NCI-H524 (cell line): Measurements from ENCODE around the gene NHS.

Experiments
- DNase-seq, 2 experiments: peaks; one replicate each; lab custom pipeline; 2025; lab: John Stamatoyannopoulos, UW

The NHS gene

DNA sequence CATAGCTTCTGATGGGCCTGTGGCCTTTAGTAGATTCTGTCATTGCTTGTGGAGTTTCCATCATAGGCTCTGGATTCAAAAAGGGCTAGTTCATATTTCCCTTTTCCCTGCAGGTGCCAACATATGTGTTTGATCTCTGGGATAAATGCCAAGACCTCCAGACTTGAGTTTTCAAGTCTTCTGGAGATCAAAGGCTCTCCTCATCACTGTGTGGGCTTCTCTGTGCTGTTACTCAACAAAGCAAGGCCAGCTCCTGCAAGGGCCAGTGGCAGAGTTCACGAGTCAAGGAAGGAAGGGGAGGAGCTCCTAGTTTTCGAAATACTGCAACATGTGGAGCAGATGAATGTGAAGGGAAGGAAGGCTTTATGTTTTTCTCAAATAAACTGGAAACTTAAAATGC, 299.6 kb downstream of the NHS start:
- DNase-seq = no peak

DNA sequence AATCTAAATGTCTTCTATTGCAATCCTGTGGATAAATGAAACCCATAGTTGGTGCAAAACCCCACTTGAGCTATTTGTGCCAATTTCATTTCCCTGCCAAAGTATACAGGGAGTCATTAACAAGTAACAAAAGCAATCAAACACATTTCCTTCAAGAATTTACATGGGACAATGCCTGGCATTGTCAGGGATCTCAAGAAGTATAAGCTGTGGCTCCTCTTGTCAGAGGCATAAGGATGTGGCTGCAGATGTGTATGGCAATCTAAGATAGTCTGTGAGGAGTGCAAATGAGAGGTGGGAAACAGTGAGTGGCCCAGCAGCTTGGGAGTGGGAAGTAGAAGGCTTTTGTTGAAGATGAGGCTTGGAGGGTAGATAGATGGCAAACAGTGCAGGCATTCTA, 304.3 kb downstream of the NHS start:
- DNase-seq = no peak

DNA sequence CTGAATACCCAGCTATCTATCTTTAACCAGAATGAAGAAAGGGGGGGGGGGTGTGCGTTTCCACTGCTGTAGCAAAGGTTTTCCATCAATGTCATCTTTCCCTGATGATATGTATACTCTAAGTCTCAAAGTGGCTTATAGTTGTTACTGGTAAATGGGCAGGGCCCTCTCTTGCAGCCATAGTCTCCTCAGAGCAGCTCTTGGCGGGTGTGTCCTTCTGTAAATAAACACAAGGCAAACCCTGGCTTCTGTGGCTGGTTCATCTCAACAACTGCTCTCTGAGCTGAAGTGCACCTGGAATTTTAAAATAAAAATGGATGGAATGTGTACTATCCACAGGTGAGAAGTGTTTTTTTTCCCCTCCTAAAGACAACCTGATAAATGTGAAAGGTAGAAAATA, 304.8 kb downstream of the NHS start:
- DNase-seq = no peak

DNA sequence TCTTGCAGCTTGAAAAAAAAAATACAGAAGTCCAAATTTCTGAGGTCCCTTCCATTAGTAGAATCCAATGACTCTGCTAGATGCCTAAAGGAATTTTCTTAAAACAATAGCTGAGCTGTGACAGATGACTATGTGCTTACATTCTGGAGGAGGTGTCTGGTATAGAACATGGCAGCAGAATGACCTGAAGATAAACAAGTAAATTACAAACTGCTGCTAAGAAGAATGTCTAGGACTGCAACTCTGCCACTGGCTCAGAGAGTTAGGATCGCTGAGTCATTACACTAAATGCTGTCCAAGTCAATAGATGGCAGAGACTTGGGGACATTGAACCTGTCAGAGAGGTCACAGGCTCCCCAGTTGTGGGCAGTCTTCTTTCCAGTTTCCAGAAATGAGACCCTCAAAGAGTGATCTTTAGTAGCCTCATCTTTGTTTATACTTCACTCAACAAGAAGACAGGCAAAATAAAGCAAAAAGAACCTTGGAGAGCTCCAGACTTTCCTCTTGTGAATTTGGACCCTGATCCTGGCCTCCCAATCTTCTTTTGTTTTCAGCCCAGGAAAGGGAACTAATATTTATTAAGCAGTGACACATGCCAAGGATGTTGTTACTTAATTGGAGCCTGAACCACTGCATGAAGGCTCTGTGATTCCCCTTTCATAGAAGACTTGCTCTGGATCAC, 305.9 kb downstream of the NHS start:
- DNase-seq = no peak

DNA sequence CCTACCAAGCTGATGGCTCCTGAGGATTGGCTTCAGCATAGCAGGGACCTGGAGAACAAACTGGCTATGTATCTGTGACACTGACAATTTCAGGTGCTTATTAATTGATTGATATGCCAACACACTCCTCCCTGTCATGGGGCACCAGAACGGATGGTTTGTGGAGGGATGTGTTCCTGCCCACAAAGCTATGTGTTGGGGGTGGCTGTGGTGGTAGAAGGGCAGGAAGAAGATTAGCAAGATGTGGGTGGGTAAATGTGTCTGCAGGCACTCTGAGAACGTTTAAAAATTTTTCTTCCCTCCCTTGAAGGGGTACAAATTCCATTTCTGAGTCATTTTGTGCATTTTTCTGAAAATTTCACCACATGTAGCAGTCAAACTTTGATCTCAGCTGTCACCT, 307.3 kb downstream of the NHS start:
- no peak for DNase-seq

DNA sequence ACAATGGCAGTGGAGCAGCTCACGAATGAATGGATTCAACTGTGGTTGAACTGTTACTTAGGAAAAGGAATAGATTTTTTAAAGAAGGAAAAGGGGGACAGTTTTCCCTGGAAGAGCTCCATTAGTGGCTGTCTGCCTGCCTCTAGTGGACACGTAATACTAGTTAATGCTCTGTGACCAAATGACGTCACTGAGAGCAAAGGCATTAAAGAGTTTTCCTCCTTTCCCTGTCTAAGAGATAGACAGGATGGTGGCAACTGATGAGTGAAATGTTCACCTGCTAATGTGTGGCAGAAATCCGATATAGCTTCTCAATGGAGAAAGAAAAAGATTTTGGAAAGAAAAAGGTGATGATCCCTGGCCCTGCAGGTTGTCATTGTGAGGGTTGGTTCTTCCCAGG, 310.0 kb downstream of the NHS start:
- DNase-seq = no peak

DNA sequence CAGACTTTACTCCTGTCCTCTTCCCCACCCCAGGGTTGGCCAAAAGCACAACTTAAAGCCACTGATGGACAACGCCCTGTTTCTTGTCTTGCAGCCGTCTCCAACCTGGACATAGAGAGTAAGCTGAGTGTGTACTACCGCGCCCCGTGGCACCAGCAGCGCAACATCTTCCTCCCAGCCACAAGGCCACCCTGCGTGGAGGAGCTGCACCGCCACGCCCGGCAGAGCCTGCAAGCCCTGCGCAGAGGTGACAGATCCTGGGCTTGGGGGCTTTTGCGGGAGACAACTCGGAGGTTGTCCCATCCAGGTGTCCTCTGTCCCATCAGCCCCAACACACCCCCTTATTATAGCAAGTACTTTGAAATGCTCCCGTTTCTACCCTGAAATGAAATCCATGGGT, 312.6 kb downstream of the NHS start:
- DNase-seq = no peak

DNA sequence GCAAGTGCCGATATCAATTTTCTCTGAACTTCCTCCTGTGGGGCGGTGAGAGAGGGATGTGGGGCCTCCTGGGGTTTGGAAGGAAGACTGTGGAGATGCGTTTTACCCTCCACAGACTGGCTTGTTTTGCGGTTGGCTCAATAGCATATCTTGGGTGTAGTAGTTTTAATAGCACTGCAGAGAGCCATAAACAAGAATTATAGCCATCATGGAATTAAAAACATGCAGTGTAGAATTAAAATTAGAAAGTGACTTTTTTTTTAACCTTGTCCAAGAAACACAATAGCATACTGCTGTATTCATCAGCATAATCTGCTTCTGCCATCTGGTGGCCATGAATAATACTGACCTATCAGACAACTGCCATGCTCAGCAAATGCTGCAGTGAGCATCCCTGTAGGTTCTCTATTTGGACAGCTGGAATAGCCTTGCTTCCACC, 315.0 kb downstream of the NHS start:
- DNase-seq = peak; percentile 31 to 81

DNA sequence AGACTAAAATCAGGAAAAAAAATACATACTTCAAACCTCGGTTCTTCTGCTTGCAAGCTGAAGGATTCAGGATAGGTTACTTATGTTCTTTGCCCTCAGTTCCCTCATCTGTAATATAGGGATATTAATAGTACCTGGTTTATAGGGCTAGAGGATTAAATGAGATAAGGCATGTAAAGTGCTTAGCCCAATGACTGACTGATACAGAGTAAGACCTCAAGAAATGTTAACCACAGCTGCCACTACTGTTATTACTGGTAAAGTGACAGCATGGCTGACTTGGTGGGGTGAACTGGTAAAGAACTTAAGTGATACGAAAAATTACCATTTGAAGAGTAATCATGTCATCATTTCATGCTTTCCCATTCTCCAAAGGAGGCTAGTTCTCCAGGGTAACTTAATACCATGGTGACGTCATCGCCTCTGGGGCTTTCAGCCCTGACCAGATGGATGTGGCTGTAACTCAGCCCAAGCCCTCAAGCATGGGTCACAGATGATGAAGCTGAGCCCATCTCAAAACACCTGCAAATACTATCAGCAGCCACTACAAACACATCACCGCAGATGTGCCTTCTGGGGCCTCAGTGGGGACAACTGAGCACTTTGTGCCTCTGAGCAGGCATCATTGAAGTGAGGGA, 317.8 kb downstream of the NHS start:
- peak; percentile 88 to 97 for DNase-seq

DNA sequence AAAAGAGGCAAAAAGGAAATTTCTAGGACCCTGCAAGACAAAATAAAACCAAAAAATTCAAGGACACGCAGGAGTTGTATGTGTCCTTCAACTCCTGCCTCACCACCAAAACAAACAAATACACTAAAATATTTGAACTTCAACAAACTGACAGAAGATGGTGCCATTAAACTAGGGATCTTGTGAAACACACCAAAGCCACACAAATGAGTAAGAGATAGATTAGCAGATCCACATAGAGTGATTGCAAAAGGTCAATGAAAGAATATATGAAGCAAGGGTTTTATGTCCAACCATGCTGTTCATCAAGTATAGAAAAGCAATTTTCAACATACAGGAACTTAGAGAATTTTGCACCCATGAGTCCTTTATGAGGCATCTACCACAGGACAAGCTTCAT, 322.2 kb downstream of the NHS start:
- DNase-seq = no peak

DNA sequence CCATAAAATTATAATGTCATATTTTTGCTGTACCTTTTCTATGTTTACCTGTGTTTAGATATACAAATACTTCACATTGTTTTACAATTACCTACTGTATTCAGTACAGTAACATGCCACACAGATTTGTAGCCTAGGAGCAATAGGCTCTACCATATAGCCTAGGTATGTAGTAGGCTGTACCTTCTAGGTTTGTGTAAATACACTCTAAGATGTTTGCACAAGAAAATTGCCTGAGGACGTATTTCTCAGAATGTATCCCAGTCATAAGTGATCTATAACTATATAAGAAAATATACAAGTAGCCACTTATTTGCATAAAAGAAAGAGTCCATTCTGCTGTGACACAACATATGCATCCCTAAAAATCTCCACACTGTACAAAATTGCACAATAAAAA, 326.0 kb downstream of the NHS start:
- DNase-seq = no peak

DNA sequence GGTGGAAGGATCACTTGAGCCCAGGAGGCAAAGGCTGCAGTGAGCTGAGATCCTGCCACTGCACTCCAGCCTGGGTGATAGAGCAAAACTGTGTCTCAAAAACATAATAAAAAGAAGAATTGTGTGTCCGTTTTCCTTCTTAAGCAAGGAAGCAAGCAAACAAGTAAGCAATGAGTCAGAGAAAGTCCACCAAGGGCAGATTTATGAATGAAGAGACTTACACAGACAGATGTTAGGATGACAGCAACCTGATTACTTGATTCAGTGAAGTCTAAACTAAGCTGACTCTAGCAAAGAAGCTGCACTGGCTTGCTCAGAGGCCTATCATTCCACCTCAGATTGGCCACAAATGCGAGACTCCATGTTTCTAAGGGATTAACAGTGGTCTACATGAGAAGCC, 328.2 kb downstream of the NHS start:
- no peak for DNase-seq

DNA sequence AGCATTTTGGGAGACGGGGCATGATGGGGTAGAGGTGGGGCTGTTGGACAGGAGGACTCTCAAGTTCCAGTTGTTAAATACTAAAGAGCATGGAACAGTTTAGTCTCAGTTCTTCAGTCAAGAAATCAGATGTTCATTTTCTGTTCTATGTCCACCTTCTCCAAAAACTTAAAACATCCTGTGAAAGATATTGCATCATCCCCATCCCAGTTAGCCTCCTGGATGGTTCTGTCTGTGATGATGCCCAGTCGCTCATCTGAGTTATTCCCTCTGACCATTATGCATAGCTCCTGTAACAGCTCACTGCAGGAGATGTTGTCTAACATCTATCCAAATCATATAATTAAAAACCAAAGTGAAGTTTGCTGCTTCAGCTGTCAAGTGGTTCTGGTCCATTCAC, 330.2 kb downstream of the NHS start:
- no peak for DNase-seq

DNA sequence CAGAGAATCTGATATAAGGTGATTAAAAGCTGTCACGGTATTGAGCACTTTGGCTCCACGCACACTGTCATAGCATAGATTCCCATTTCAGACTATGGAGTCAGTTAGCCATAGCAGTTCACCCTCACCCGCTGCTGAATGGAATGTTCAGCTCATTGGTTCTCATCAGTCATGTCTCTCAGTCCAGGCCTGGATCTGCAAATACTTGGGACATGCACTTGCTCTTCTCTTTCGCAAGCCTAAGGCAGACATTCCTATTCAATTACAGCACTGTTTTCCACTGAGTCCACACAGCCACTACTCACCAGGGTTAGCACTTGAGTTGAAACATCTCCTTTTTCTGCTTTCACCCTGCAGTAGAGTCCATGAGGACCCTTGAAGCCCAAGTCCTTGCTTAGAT, 331.7 kb downstream of the NHS start:
- DNase-seq = no peak

DNA sequence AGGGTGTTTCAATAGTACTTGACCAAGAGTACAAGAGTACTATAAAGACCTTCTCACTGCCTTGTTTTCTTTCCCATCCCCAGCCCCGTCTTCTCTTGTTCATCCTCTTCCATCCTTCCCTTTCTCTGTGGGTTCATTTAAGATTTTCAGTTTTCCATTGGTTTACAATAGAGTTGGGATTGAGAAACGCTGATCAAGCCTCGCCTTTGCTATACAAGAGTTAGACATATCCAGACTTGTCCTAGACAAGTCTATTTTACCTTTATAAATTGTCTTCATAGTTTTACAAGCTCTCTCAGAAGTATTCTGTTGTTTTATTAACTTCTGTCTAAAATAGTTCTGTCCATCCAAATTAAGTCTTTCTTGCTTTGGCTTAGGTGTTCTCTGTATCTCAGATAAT, 332.7 kb downstream of the NHS start:
- no peak for DNase-seq

DNA sequence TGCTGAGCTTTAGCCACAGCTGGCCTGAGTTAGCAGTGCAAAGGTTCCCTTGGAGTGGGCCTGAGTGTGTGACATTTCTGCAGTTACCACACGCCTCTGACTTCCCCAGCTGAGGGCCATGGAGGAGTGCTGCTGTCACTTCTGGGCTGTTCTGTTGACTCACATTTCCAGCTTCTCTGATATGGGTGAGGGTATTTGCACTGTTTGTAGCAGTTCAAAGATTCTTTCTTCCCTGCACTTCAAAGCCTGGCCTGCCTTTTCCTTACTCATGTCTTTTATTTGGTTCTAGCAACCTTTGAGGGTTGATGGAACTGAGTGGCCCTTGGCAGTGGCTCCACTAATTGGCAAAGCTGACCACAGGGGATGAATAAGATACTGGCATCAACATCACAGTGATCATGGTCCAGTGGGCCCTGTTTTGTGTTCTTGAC, 335.9 kb downstream of the NHS start:
- no peak for DNase-seq

DNA sequence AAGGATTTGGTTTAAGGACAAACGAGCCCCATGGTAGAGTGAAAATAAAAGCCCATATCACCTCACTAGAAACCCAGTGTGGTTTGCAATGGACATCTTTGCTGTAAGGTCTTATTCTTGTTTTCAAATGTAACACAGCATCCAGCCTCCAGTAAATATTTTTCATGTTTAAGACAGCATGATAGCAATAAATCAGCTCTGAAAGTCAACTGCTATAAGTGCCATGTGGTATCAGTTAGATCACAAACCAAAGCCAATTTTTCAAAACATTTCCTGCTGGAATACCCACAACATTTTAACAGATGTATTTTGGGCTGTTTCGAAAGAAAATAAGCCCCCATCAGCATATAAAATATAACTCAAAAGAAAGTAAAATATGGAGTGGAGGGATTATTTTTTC, 338.3 kb downstream of the NHS start:
- DNase-seq = no peak

DNA sequence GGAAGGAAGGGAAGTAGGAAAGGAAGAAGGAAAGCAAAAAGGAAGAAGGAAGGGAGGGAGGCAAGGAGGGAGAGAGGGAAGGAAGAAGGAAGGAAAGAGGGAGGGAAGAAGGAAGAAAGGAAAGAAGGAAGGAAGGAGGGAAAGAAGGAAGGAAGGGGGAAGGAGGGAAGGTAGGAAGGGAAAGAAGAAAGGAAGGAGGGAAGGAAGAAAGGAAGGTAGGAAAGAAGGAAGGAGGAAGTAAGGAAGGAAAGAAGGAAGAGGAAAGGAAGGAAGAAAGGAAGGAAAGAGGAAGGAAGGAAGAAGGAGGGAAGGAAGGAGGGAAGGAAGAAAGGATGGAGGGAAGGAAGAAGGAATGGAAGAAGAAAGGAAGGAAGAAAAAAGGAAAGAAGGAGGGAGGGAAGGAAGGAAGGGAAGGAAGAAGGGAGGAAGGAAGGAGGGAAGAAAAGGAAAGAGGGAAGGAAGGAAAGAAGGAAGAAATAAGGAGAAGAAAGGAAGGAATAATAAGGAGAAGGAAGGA, 343.7 kb downstream of the NHS start:
- DNase-seq = no peak

DNA sequence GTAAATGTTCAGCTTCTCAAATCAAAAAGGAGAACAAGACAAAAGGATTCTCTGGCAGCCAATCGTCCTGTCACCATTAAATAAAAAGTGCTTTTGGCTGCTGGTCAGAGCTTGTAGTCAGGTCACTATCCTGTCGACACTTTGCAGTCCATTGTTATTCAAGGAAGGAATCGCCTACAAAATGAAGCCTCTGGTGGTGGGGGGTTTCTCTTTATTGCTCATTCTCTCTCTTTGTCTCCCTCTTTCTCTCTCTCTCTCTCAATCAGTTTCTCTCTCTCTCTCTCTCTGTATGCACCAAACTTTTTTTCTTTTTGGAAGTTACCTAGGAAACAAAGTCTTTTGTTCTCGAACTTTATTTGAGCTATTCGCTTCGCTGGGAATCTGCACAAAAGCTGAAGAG, 344.7 kb downstream of the NHS start:
- no peak for DNase-seq

DNA sequence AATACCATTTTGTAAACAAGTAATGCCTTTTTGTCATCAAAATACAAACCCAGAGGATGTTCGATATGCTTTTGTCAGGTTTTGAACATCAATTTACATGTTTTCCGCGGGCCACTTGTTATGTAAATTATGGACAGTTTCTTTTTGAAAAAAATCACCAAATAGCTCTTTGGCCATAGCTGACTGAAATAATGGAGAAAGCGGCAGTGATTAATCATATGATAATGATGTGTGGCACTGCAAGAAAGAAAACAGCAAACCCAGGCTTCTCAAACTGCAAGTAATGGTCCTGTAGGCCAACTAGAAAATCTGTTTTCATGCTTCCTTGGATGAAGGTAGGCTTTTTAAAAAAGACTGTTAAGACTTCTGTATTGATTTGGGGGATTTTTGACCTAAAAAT, 346.7 kb downstream of the NHS start:
- DNase-seq = no peak

DNA sequence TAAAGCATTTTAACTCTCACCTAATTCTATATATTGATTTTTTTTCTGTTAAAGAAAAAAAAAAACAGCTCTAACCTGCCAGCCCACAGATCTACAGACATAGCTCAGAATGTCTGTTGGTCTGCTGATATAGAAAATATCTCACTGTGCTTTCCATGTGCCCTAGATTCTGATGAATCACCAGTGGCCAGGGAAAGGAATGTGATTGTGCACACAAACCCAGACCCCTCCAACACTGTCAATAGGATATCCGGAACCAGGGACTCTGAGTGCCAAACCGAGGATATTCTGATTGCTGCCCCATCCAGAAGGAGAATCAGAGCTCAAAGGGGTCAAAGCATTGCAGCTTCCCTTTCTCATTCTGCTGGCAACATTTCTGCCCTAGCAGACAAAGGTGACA, 350.2 kb downstream of the NHS start:
- DNase-seq = no peak

DNA sequence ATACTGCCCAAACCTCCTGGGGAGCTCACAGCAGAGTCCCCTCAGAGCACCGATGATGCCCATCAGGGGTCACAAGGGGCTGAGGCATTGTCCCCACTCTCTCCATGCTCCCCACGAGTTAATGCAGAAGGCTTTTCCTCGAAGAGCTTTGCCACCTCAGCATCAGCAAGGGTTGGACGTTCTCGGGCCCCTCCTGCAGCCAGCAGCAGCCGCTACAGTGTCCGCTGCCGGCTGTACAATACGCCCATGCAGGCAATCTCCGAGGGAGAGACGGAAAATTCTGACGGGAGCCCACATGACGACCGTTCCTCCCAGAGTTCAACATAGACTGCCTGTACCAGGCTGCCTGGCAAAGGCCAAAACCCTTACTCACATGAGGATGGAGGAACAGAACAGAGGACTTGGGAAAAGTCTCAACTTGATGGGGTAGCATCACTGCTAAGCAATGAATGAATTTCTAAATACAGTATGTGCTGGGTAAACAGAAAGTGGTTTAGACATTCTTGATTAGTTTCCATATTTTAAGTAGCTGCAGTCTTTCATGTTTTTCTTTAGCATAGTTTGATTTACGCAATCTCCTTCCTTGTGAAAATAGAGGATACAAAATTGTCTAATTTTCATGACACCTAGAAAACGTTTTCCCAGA, 357.3 kb downstream of the NHS start:
- DNase-seq = no peak

DNA sequence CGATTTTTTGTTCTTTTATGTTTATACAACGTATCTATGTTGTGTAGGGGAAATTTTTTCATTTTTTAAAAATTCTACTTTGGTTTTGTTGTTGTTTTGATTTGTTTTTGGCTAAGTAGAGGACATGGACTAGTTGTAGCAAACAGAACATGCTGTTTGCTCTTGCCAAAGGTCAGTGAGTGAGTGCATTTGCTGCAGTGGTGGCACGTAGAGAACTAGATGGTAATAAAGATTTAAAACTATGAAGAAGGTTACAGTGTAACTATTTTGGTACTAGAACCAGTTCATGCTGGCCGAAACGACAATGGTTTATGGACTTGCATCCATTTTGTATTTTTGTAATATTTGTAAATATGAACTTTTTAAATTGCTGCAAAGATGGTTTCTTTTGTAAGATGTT, 360.4 kb downstream of the NHS start:
- no peak for DNase-seq
